DOHH2 (cell line): ENCODE data around the gene RNF144A.

Experiments
- H3F3A ChIP-seq: fragments of 200-600 bp; sonication (generic), shearing (Covaris generic); 2 replicates; pipeline ENCODE4 v1.6.0; 2016; ENCODE audit warnings: antibody characterized with exemption, mild to moderate bottlenecking; ENCODE audit not compliant: control insufficient read depth, insufficient read depth
- H3K27ac ChIP-seq: fragments of 200-600 bp; sonication (generic); 2 replicates; pipeline ENCODE4 v1.5.1; 2014; ENCODE audit warnings: low read depth, mild to moderate bottlenecking, low read length, moderate library complexity
- H3K27me3 ChIP-seq: fragments of 200-600 bp; sonication (generic); 2 replicates; pipeline ENCODE4 v1.6.1; 2014; ENCODE audit warnings: mild to moderate bottlenecking, low read length, mixed read lengths; ENCODE audit not compliant: control insufficient read depth
- H3K36me3 ChIP-seq: fragments of 200-600 bp; sonication (generic); 2 replicates; pipeline ENCODE4 v1.6.1; 2014; ENCODE audit warnings: mild to moderate bottlenecking, low read length, moderate library complexity, mixed read lengths; ENCODE audit not compliant: control insufficient read depth
- H3K4me1 ChIP-seq: fragments of 200-600 bp; sonication (generic); 2 replicates; pipeline ENCODE4 v1.6.1; 2014; ENCODE audit warnings: mild to moderate bottlenecking, low read length, mixed read lengths; ENCODE audit not compliant: control insufficient read depth
- H3K4me2 ChIP-seq: fragments of 200-600 bp; sonication (generic); 2 replicates; pipeline ENCODE4 v1.6.0; 2014; ENCODE audit warnings: mild to moderate bottlenecking, low read length, moderate library complexity
- H3K4me3 ChIP-seq: fragments of 200-600 bp; sonication (generic); 2 replicates; pipeline ENCODE4 v1.5.1; 2014; ENCODE audit warnings: mild to moderate bottlenecking, low read length, mixed read lengths
- H3K79me2 ChIP-seq: fragments of 200-600 bp; sonication (generic); 2 replicates; pipeline ENCODE4 v1.6.1; 2014; ENCODE audit warnings: mild to moderate bottlenecking, low read length, mixed read lengths; ENCODE audit not compliant: control insufficient read depth
- H3K9me2 ChIP-seq: fragments of 200-600 bp; sonication (generic); replicated peaks from 2 replicates; pipeline ENCODE4 v1.6.1; 2014; ENCODE audit warnings: mild to moderate bottlenecking, low read length, mixed read lengths; ENCODE audit not compliant: control insufficient read depth
- H3K9me3 ChIP-seq: fragments of 200-600 bp; sonication (generic); 2 replicates; pipeline ENCODE4 v1.6.1; 2014; ENCODE audit warnings: antibody characterized with exemption, low read length, mixed read lengths; ENCODE audit not compliant: control insufficient read depth, insufficient read depth
- H4K20me1 ChIP-seq: fragments of 200-600 bp; sonication (generic); 2 replicates; pipeline ENCODE4 v1.6.0; 2014; ENCODE audit warnings: low read depth, mild to moderate bottlenecking, antibody characterized with exemption, low read length, moderate library complexity; ENCODE audit not compliant: control insufficient read depth, insufficient read depth
- CTCF ChIP-seq: fragments of 200-600 bp; sonication (generic); IDR thresholded peaks from one replicate; pipeline ENCODE4 v1.5.1; 2014; ENCODE audit warnings: antibody characterized with exemption, mild to moderate bottlenecking, low read depth, low read length; ENCODE audit not compliant: poor library complexity, severe bottlenecking
- EZH2phosphoT487 ChIP-seq: fragments of 200-600 bp; sonication (generic); IDR thresholded peaks from 2 replicates; pipeline ENCODE4 v1.6.1; 2017; ENCODE audit warnings: borderline replicate concordance, mild to moderate bottlenecking, antibody characterized with exemption, low read length, moderate library complexity, mixed read lengths

Gene RNF144A

DNA sequence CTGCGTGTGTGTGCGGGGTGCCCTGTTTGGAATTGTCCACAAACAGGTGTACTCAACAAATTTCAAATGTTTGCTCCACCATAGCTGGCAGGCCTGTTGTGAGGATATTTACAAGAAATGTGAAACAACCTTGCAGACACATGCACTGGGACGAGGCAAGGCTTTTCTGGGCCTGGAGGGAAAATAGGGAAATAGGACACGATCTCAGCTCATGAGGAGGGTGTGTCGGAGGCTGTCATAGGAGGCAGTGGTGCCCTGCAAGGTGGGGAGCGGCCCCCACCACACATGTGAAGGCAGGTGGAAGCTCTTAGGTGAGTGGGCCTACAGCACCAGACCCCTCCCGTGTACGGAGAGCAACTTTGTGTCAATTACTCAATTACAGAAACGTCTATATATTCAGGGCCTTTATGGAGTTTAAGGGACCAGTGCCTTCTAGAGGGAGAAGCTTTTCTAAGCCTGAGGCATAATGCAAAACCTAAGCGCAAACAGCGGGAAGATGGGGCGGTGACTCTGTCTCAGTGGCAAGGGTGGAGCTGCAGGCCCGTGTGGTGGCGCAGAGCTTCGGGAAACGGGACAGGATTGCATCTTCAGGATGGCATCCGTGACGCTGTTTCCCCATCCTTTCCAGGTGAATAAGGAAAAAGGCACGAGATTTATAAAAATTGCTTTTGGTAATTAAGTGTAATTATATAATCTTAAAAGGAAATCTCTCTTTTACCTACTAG lies 48.0 kb downstream of the RNF144A start:
- no peaks in the 10 kb centered on the region for H3K9me2 ChIP-seq
- no peaks in the 10 kb centered on the region for H3K9me3 ChIP-seq
- H3K27ac ChIP-seq = no peak overlapping the region
- H3K4me3 ChIP-seq = no peak overlapping the region
- no peaks in the 10 kb centered on the region for H3K79me2 ChIP-seq
- H3K4me2 ChIP-seq = no peak overlapping the region
- no peak for TF ChIP-seq EZH2phosphoT487
- no peak for TF ChIP-seq CTCF
- no peaks in the 10 kb centered on the region for H4K20me1 ChIP-seq
- H3K4me1 ChIP-seq = no peaks in the 10 kb centered on the region
- no peaks in the 10 kb centered on the region; the same call in 1 of the 2 replicates for H3K27me3 ChIP-seq
- no peaks in the 10 kb centered on the region for H3K36me3 ChIP-seq
- no peaks in the 10 kb centered on the region for H3F3A ChIP-seq

DNA sequence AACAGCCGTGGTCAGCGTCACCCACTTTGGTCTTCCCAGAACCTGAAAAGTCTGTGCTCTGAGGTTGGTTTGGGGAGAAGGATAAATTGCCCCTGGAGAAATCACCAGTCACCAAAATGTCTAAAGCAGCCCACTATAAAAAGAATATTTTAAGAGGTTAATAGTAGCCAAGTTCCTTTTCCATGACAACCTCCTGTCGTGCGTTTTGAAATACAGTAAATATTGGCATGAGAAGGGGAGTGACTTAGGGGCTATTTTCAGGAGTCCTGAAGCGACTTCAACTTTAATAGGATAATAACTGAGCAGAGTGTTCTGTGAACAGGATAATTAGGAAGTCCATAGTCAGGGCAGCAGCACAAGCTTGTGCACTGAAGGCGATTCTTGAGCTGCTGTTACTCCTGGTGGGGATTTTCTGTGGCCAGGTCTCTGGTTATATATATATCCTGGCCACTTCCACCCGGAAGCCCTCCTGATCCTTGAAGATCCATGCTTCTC lies 49.3 kb downstream of the RNF144A start:
- no peak overlapping the region for H3K27ac ChIP-seq
- H3K4me1 ChIP-seq = no peaks in the 10 kb centered on the region

GRCh38 chr2:6967301-6967700 lies 50.1 kb downstream of the RNF144A start:
- Histone ChIP-seq H3K27ac (no peak overlapping the region), H3K4me1 (no peaks in the 10 kb centered on the region), H3K9me2 (no peaks in the 10 kb centered on the region), H3K4me2 (no peak overlapping the region), H3F3A (no peaks in the 10 kb centered on the region), H3K27me3 (no peaks in the 10 kb centered on the region; the same call in 1 of the 2 replicates), H4K20me1 (no peaks in the 10 kb centered on the region), H3K9me3 (no peaks in the 10 kb centered on the region), H3K36me3 (no peaks in the 10 kb centered on the region), H3K79me2 (no peaks in the 10 kb centered on the region), H3K4me3 (no peak overlapping the region)
- no peak for TF ChIP-seq EZH2phosphoT487

More for the DNA sequence above, 49.3 kb downstream of the RNF144A start:
- no peaks in the 10 kb centered on the region for H4K20me1 ChIP-seq
- no peaks in the 10 kb centered on the region for H3K9me2 ChIP-seq
- H3K9me3 ChIP-seq = no peaks in the 10 kb centered on the region
- TF ChIP-seq EZH2phosphoT487 (no peak), CTCF (no peak)
- no peak overlapping the region for H3K4me2 ChIP-seq
- H3F3A ChIP-seq = no peaks in the 10 kb centered on the region
- H3K4me3 ChIP-seq = no peak overlapping the region
- no peaks in the 10 kb centered on the region for H3K36me3 ChIP-seq
- H3K79me2 ChIP-seq = no peaks in the 10 kb centered on the region
- H3K27me3 ChIP-seq = no peaks in the 10 kb centered on the region; the same call in 1 of the 2 replicates
